A549 (cell line): ENCODE data around the gene GABBR2. TPM values are rescaled to one million over a fixed set of nuclear protein-coding genes. Genes with fewer than 3 reads are reported as not detected.

Experiments
- ATAC-seq, 2 experiments: fragments of 200-7000 bp in 1 of 2; fragments of >200 bp in 1 of 2; cut with Nextera tagmentation in 1 of 2; cut with Tn5 transposase in 1 of 2; 3 replicates each; pipeline versions ENCODE4 v1.8.0 to v1.9.1; 2018 to 2020; ENCODE audit warnings: mild to moderate bottlenecking in 1 of 2, moderate library complexity in 1 of 2
- CTCF ChIA-PET: fragments of 300-600 bp; sonication (Branson Sonifier 250); formaldehyde crosslinking; extraction: SDS; loops from one replicate; lab custom pipeline; 2021; ENCODE audit warnings: antibody characterized with exemption, inconsistent platforms; lab: Yijun Ruan, JAX
- POLR2A ChIA-PET: fragments of 350-600 bp; formaldehyde crosslinking; extraction: SDS; loops from one replicate; lab custom pipeline; 2021; ENCODE audit warnings: antibody characterized with exemption, inconsistent platforms; lab: Yijun Ruan, JAX
- DNase-seq, 2 experiments: peaks; one replicate each; pipeline versions ENCODE4 v3.0.0 to v3.0.0-alpha.2; 2011 to 2016; ENCODE audit warnings: low read depth in 1 of 2, low spot score in 1 of 2
- FAIRE-seq: peaks from 2 replicates; lab custom pipeline; 2011; peaks lifted over from hg19 to GRCh38; lab: Jason Lieb, UNC
- H3K27ac ChIP-seq, 2 experiments: fragments of >200 bp; sonication (Bioruptor Twin); formaldehyde crosslinking; 3 replicates each; pipeline ENCODE4 v1.5.1; 2016 to 2017
- H3K4me1 ChIP-seq: fragments of >200 bp; sonication (Bioruptor Twin); formaldehyde crosslinking; 3 replicates; pipeline ENCODE4 v1.6.1; 2016
- H3K4me2 ChIP-seq: fragments of >200 bp; sonication (Bioruptor Twin); formaldehyde crosslinking; 3 replicates; pipeline ENCODE4 v1.6.1; 2016
- H3K4me3 ChIP-seq: fragments of >200 bp; sonication (Bioruptor Twin); formaldehyde crosslinking; 3 replicates; pipeline ENCODE4 v1.5.1; 2016
- H3K9me3 ChIP-seq: fragments of >200 bp; sonication (Bioruptor Twin); formaldehyde crosslinking; 3 replicates; pipeline ENCODE4 v1.6.1; 2016
- ATOH8 ChIP-seq: fragments of 250-450 bp; sonication (Bioruptor Pico); IDR thresholded peaks from 2 replicates; pipeline ENCODE4 v1.5.0; 2020; ENCODE audit warnings: low read depth, mild to moderate bottlenecking, moderate library complexity
- BHLHE40 ChIP-seq: IDR thresholded peaks from 2 replicates; pipeline ENCODE4 v1.6.1; 2012; ENCODE audit warnings: low read depth, low read length, inconsistent platforms
- CBX8 ChIP-seq: fragments of 200-600 bp; sonication (generic); IDR thresholded peaks from 2 replicates; pipeline ENCODE4 v1.6.1; 2016
- CEBPB ChIP-seq, 2 experiments: fragments of >200 bp in 1 of 2; sonication (Bioruptor Twin) in 1 of 2; formaldehyde crosslinking in 1 of 2; IDR thresholded peaks; 2 replicates each; pipeline ENCODE4 v1.6.1; 2012 to 2016
- CHD2 ChIP-seq: fragments of 150-350 bp; IDR thresholded peaks from 2 replicates; pipeline ENCODE4 v1.6.1; 2014; ENCODE audit warnings: low read length; ENCODE audit not compliant: partially characterized antibody
- CHD4 ChIP-seq: fragments of 200-600 bp; sonication (generic); IDR thresholded peaks from 2 replicates; pipeline ENCODE4 v1.6.1; 2016; ENCODE audit warnings: antibody characterized with exemption, mild to moderate bottlenecking, borderline replicate concordance
- E2F6 ChIP-seq: IDR thresholded peaks from 2 replicates; pipeline ENCODE4 v1.6.1; 2012; ENCODE audit warnings: low read depth, borderline replicate concordance
- EHF ChIP-seq: fragments of 250-450 bp; sonication (Bioruptor Pico); IDR thresholded peaks from 2 replicates; pipeline ENCODE4 v1.5.0; 2020; ENCODE audit warnings: mild to moderate bottlenecking
- EP300 ChIP-seq, 2 experiments: fragments of >200 bp; sonication (Bioruptor Twin); formaldehyde crosslinking; IDR thresholded peaks; 2 replicates in 1 of 2; 3 replicates in 1 of 2; pipeline ENCODE4 v1.6.1; 2016 to 2017
- ESRRA ChIP-seq: fragments of 150-350 bp; IDR thresholded peaks from 2 replicates; pipeline ENCODE4 v1.6.1; 2014; ENCODE audit warnings: mild to moderate bottlenecking, low read length, borderline replicate concordance
- FOSL2 ChIP-seq, 2 experiments: fragments of 450-650 bp in 1 of 2; fragments of >200 bp in 1 of 2; sonication (Bioruptor Twin) in 1 of 2; formaldehyde crosslinking; IDR thresholded peaks; 2 replicates each; pipeline versions ENCODE4 v1.5.0 to v1.6.1; 2016 to 2020; ENCODE audit warnings: mild to moderate bottlenecking in 1 of 2, moderate library complexity in 1 of 2
- GATA3 ChIP-seq: IDR thresholded peaks from 2 replicates; pipeline ENCODE4 v1.6.1; 2012; ENCODE audit warnings: borderline replicate concordance
- HES2 ChIP-seq: fragments of >200 bp; sonication (Bioruptor Twin); formaldehyde crosslinking; IDR thresholded peaks from 2 replicates; pipeline ENCODE4 v1.6.1; 2016
- HOXA7 ChIP-seq: fragments of 250-450 bp; sonication (Bioruptor Pico); IDR thresholded peaks from 2 replicates; pipeline ENCODE4 v1.5.0; 2020; ENCODE audit warnings: mild to moderate bottlenecking, moderate library complexity
- MAZ ChIP-seq: fragments of 150-350 bp; IDR thresholded peaks from 2 replicates; pipeline ENCODE4 v1.6.1; 2014; ENCODE audit warnings: antibody characterized with exemption, low read depth, low read length, borderline replicate concordance
- NFE2L2 ChIP-seq: fragments of 150-350 bp; conservative IDR thresholded peaks from 2 replicates; pipeline ENCODE4 v1.6.1; 2014; ENCODE audit warnings: low read length
- NPAS2 ChIP-seq: fragments of 250-450 bp; sonication (Bioruptor Pico); IDR thresholded peaks from 2 replicates; pipeline ENCODE4 v1.8.0; 2022; ENCODE audit warnings: mild to moderate bottlenecking, moderate library complexity, borderline replicate concordance
- PBX3 ChIP-seq: IDR thresholded peaks from 2 replicates; pipeline ENCODE4 v1.6.1; 2012
- PHF8 ChIP-seq: fragments of 200-600 bp; sonication (generic); IDR thresholded peaks from 2 replicates; pipeline ENCODE4 v1.6.1; 2016; ENCODE audit warnings: low read depth, mild to moderate bottlenecking, antibody characterized with exemption, moderate library complexity, borderline replicate concordance
- POLR2AphosphoS2 ChIP-seq: conservative IDR thresholded peaks from 2 replicates; pipeline ENCODE4 v1.6.1; 2012; ENCODE audit warnings: low read length, improper control_type of control experiment, inconsistent platforms
- RCOR1 ChIP-seq: fragments of 150-350 bp; IDR thresholded peaks from 2 replicates; pipeline ENCODE4 v1.6.1; 2014; ENCODE audit warnings: antibody characterized with exemption, low read length, low read depth
- RNF2 ChIP-seq: fragments of 200-600 bp; sonication (generic); IDR thresholded peaks from 2 replicates; pipeline ENCODE4 v1.6.1; 2016; ENCODE audit warnings: low read depth, mild to moderate bottlenecking, antibody characterized with exemption, moderate library complexity, borderline replicate concordance
- TP53 ChIP-seq: fragments of 250-450 bp; sonication (Bioruptor Pico); IDR thresholded peaks from 2 replicates; pipeline ENCODE4 v1.5.0; 2021; ENCODE audit warnings: mild to moderate bottlenecking, moderate library complexity
- ZFP36 ChIP-seq: fragments of 450-650 bp; IDR thresholded peaks from 2 replicates; pipeline ENCODE4 v1.6.1; 2014; ENCODE audit warnings: borderline replicate concordance; ENCODE audit not compliant: partially characterized antibody
- ZNF302 ChIP-seq: fragments of 250-450 bp; sonication (Bioruptor Pico); IDR thresholded peaks from 2 replicates; pipeline ENCODE4 v1.9.0; 2021; ENCODE audit warnings: inconsistent platforms, mild to moderate bottlenecking, moderate library complexity
- ZSCAN20 ChIP-seq: fragments of 250-450 bp; sonication (Bioruptor Pico); IDR thresholded peaks from 2 replicates; pipeline ENCODE4 v1.8.0; 2022; ENCODE audit warnings: mild to moderate bottlenecking, moderate library complexity
- WGBS: methylation state at CpG from one replicate; pipeline ENCODE4 v1.1.6; 2017; ENCODE audit errors: missing lambda C conversion rate; 5-methylcytosine and 5-hydroxymethylcytosine counted together
- polyA plus RNA-seq, 4 experiments: library from polyadenylated mRNA; depleted of rRNA in 3 of 4; stranded (reverse); fragments of >200 nt; fragmentation: RNase III in 1 of 4; extraction: RNeasy Plus Mini Kit Qiagen cat#74134 plus additional on column Dnase treatment in 1 of 4; gene quantifications; 2 replicates in 3 of 4; 3 replicates in 1 of 4; pipeline ENCODE4 v1.2.3, GENCODE V29; 2011 to 2017
- TF ChIP-seq, protein P1 (sequence below): IDR thresholded peaks from 2 replicates; pipeline ENCODE4 v1.6.1; 2012
- TF ChIP-seq, protein P2 (sequence below): fragments of >200 bp; sonication (Bioruptor Twin); formaldehyde crosslinking; IDR thresholded peaks from 3 replicates; pipeline ENCODE4 v1.6.1; 2016

GABBR2 gene
- polyA plus RNA-seq, 2 of the 4 experiments (the other 2 are of a cell fraction), result 0.08 to 0.57 TPM

DNA sequence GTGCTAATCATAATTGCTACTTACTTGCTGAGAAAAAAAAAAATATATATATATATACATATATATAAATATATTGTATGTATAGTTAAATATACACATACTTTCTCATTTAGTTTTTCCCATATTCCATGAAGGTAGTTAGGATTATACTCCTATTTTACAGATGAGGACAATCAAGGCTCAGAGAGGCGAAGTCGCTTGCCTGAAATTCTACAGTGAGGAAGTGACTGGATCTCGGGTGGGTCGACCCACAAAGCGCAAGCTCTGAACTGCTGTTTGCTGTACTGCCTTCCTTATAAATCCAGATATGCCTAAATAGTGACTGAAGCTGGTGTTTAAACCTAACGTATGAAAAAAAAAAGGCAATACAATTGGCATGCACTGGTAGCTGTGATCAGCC lies 305.0 kb downstream of the GABBR2 start:
- POLR2A ChIA-PET, result no interaction called here

GRCh38 chr9:98402019-98402840 lies 306.5 kb downstream of the GABBR2 start:
- no peaks in the 10 kb centered on the region for H3K4me1 ChIP-seq
- FAIRE-seq (no peak), ATAC-seq (no peak)

More for the DNA sequence above, 305.0 kb downstream of the GABBR2 start:
- H3K27ac ChIP-seq, result no peak overlapping the region
- no peak overlapping the region for H3K4me3 ChIP-seq
- ATAC-seq (no peak), FAIRE-seq (no peak), DNase-seq (no peak)
- CTCF ChIA-PET, result interaction anchor here (0.5 to 1.5 kb wide), 3 partner anchors 13 to 409 kb away, joined by 3 read pairs; no protein-coding TSS in a partner anchor
- no peak overlapping the region for H3K4me2 ChIP-seq
- no peaks in the 10 kb centered on the region for H3K9me3 ChIP-seq
- no peaks in the 10 kb centered on the region for H3K4me1 ChIP-seq
- TF ChIP-seq GATA3, result no peak
- WGBS, result 53% methylated on average over 6 of the region's 6 CpGs

DNA sequence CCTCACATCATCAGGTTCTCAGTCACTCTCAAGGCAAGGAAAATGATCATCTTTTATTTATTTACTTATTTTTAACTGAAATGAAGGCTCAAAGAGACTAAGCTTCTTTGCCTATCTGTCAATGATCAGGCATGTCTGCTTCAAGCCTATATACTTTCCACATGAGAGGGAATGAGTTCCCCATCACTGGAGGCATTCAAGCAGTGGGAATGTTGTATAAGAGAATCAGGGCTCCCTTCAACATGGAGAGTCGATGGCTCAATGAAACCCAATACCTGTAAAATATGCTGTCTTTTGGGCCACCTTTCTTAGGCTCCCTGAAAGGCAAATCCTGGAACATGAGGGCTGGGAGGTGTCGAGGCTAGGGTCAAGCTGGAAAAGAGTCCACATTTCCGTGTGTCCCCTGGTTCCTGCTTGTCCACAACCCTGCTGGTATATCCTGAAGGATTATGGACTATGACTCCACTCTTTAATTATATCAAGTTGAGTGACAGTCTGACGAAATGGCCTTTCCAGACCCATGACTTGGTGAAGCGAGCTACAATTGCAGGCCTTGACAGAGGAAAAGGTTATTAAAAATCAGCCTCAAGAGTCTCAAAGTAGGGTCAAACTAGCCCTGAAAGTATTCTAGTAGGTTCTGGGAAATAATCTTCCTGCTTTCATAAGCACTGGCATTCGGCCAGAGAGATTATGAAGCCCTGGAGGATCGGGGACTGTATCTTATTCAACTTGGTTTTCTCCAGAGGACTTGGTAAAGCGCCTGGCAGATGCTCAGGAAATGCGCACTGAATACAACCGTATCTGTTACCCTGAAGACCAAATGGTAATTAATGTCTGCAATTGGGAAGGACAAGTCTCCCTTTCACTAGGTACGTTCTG lies 307.4 kb downstream of the GABBR2 start:
- WGBS, result 56% methylated on average over 11 of the region's 11 CpGs
- H3K4me3 ChIP-seq, result no peak overlapping the region
- ATAC-seq (no peak), DNase-seq (no peak), FAIRE-seq (no peak)
- POLR2A ChIA-PET, result no interaction called here
- CTCF ChIA-PET, result no interaction called here
- H3K9me3 ChIP-seq, result no peaks in the 10 kb centered on the region
- no peak overlapping the region for H3K27ac ChIP-seq
- no peaks in the 10 kb centered on the region for H3K4me1 ChIP-seq
- no peak overlapping the region for H3K4me2 ChIP-seq
- TF ChIP-seq, protein P1, sequence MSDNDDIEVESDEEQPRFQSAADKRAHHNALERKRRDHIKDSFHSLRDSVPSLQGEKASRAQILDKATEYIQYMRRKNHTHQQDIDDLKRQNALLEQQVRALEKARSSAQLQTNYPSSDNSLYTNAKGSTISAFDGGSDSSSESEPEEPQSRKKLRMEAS, result no peak
- no peak for TF ChIP-seq EHF
- no peak for TF ChIP-seq CHD2
- no peak for TF ChIP-seq ATOH8 (CRISPR knock-in tag)
- TF ChIP-seq ESRRA, result no peak
- TF ChIP-seq CBX8, result no peak
- TF ChIP-seq, protein P2, sequence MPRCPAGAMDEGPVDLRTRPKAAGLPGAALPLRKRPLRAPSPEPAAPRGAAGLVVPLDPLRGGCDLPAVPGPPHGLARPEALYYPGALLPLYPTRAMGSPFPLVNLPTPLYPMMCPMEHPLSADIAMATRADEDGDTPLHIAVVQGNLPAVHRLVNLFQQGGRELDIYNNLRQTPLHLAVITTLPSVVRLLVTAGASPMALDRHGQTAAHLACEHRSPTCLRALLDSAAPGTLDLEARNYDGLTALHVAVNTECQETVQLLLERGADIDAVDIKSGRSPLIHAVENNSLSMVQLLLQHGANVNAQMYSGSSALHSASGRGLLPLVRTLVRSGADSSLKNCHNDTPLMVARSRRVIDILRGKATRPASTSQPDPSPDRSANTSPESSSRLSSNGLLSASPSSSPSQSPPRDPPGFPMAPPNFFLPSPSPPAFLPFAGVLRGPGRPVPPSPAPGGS, result no peak
- no peak for TF ChIP-seq ZNF302 (CRISPR knock-in tag)
- TF ChIP-seq PBX3, result no peak
- TF ChIP-seq TP53 (CRISPR knock-in tag), result no peak
- TF ChIP-seq POLR2AphosphoS2, result no peak
- no peak for TF ChIP-seq RCOR1
- no peak for TF ChIP-seq EP300 (IDR thresholded peaks at IDR 0.05)

More at GRCh38 chr9:98402019-98402840, 306.5 kb downstream of the GABBR2 start:
- H3K4me2 ChIP-seq, result no peak overlapping the region
- POLR2A ChIA-PET, result no interaction called here
- no peaks in the 10 kb centered on the region for H3K9me3 ChIP-seq
- CTCF ChIA-PET, result interaction anchor here (1.5 kb wide), 1 partner anchor 25 kb away, joined by 3 read pairs; no protein-coding TSS in a partner anchor
- TF ChIP-seq PBX3, result no peak
- TF ChIP-seq HES2, result no peak
- TF ChIP-seq POLR2AphosphoS2, result no peak
- no peak for TF ChIP-seq MAZ
- TF ChIP-seq CHD4, result no peak
- TF ChIP-seq CHD2, result no peak
- no peak for TF ChIP-seq BHLHE40
- TF ChIP-seq CEBPB (IDR thresholded peaks at IDR 0.05), result no peak
- TF ChIP-seq PHF8, result no peak
- TF ChIP-seq RNF2, result no peak
- no peak for TF ChIP-seq E2F6
- no peak for TF ChIP-seq ZSCAN20 (CRISPR knock-in tag)
- TF ChIP-seq CBX8, result no peak
- no peak for TF ChIP-seq ZFP36
- no peak for TF ChIP-seq TP53 (CRISPR knock-in tag)
- no peak for TF ChIP-seq NFE2L2
- no peak for TF ChIP-seq GATA3
- no peak for TF ChIP-seq HOXA7 (CRISPR knock-in tag)
- no peak for TF ChIP-seq NPAS2
- no peak for TF ChIP-seq FOSL2 (IDR thresholded peaks at IDR 0.05)
- TF ChIP-seq FOSL2 (CRISPR knock-in tag; IDR thresholded peaks at IDR 0.05), result no peak
- no peak overlapping the region for H3K4me3 ChIP-seq
- H3K27ac ChIP-seq, result no peak overlapping the region
- DNase-seq, result no peak
- WGBS, result 63% methylated on average over 14 of the region's 14 CpGs
